SK-N-SH (cell line): ENCODE measurements around the gene MED19. TPM values are rescaled to one million over a fixed set of nuclear protein-coding genes. Genes with fewer than 3 reads are reported as not detected.
A peak's percentile ranks its signal among the peaks of the same experiment; 100 is the strongest.

Experiments
- CTCF ChIA-PET: fragments of 300-600, 350-600 bp; formaldehyde crosslinking; extraction: SDS; loops from one replicate; lab custom pipeline; 2021; lab: Yijun Ruan, JAX
- POLR2A ChIA-PET: fragments of 350-600 bp; sonication (Branson Sonifier 250); formaldehyde crosslinking; extraction: SDS; loops from one replicate; lab custom pipeline; 2020; ENCODE audit warnings: antibody characterized with exemption, inconsistent platforms; lab: Yijun Ruan, JAX
- DNase-seq: peaks from one replicate; pipeline ENCODE4 v3.0.0; 2012
- H2AFZ ChIP-seq: fragments of 200-600 bp; sonication (generic); 2 replicates; pipeline ENCODE4 v1.8.1; 2016; ENCODE audit warnings: antibody characterized with exemption, mild to moderate bottlenecking, low read depth
- H3F3A ChIP-seq: fragments of 200-600 bp; sonication (generic); replicated peaks from 2 replicates; pipeline ENCODE3; 2016; ENCODE audit warnings: antibody characterized with exemption, mild to moderate bottlenecking; ENCODE audit not compliant: insufficient read depth
- H3K27ac ChIP-seq, 2 experiments: fragments of 200-500 bp in 1 of 2; fragments of 200-600 bp in 1 of 2; sonication (Bioruptor generic) in 1 of 2; sonication (generic), shearing (Covaris generic) in 1 of 2; 2 replicates each; pipeline versions ENCODE4 v1.5.1 to v1.6.1; 2014 to 2016; ENCODE audit warnings: low read depth in 2 of 2, inconsistent platforms in 1 of 2, low read length in 1 of 2, mild to moderate bottlenecking in 1 of 2, mixed read lengths in 1 of 2
- H3K27me3 ChIP-seq: fragments of 200-600 bp; sonication (generic), shearing (Covaris generic); 2 replicates; pipeline ENCODE4 v1.6.1; 2016; ENCODE audit warnings: mixed run types; ENCODE audit not compliant: insufficient read depth
- H3K36me3 ChIP-seq, 2 experiments: fragments of 200-500 bp in 1 of 2; fragments of 200-600 bp in 1 of 2; sonication (Bioruptor generic) in 1 of 2; sonication (generic) in 1 of 2; replicated peaks in 1 of 2; 2 replicates each; pipeline versions ENCODE3 to v1.5.1; 2014 to 2016; ENCODE audit warnings: low read length in 1 of 2, mild to moderate bottlenecking in 1 of 2; ENCODE audit not compliant: insufficient read depth in 2 of 2, control insufficient read depth in 1 of 2
- H3K4me1 ChIP-seq, 2 experiments: fragments of 200-500 bp in 1 of 2; fragments of 200-600 bp in 1 of 2; sonication (Bioruptor generic) in 1 of 2; sonication (generic), shearing (Covaris generic) in 1 of 2; 2 replicates each; pipeline versions ENCODE4 v1.5.1 to v1.6.1; 2014 to 2016; ENCODE audit warnings: low read depth in 1 of 2, low read length in 1 of 2, mixed run types in 1 of 2; ENCODE audit not compliant: insufficient read depth in 2 of 2, control insufficient read depth in 1 of 2
- H3K4me2 ChIP-seq: fragments of 200-600 bp; sonication (generic), shearing (Covaris generic); 2 replicates; pipeline ENCODE4 v1.6.1; 2017; ENCODE audit warnings: mixed run types
- H3K4me3 ChIP-seq, 2 experiments: fragments of 200-500 bp in 1 of 2; fragments of 200-600 bp in 1 of 2; sonication (Bioruptor generic) in 1 of 2; sonication (generic), shearing (Covaris generic) in 1 of 2; 2 replicates each; pipeline versions ENCODE4 v1.5.1 to v1.8.1; 2014 to 2016; ENCODE audit warnings: low read depth in 2 of 2, inconsistent platforms in 1 of 2, low read length in 1 of 2, mild to moderate bottlenecking in 1 of 2, mixed read lengths in 1 of 2, moderate library complexity in 1 of 2
- H3K79me2 ChIP-seq: fragments of 200-600 bp; sonication (generic); 2 replicates; pipeline ENCODE4 v1.8.1; 2017; ENCODE audit warnings: mild to moderate bottlenecking; ENCODE audit not compliant: insufficient read depth
- H3K9ac ChIP-seq: fragments of 200-600 bp; sonication (generic); 2 replicates; pipeline ENCODE4 v1.6.1; 2017; ENCODE audit warnings: mixed run types
- H3K9me2 ChIP-seq: fragments of 200-600 bp; sonication (generic); 2 replicates; pipeline ENCODE4 v1.6.1; 2017; ENCODE audit warnings: mixed run types
- H3K9me3 ChIP-seq: fragments of 200-600 bp; sonication (generic); 2 replicates; pipeline ENCODE4 v1.6.1; 2017; ENCODE audit warnings: mixed run types, mild to moderate bottlenecking, moderate library complexity
- H4K20me1 ChIP-seq: fragments of 200-600 bp; sonication (generic); 2 replicates; pipeline ENCODE4 v1.6.1; 2017; ENCODE audit warnings: mild to moderate bottlenecking, mixed run types; ENCODE audit not compliant: insufficient read depth
- CTCF ChIP-seq: fragments of 200-600 bp; sonication (generic); IDR thresholded peaks from 2 replicates; pipeline ENCODE4 v1.6.1; 2017; ENCODE audit warnings: antibody characterized with exemption, mild to moderate bottlenecking, moderate library complexity
- EP300 ChIP-seq, 2 experiments: IDR thresholded peaks; 2 replicates each; pipeline versions ENCODE4 v1.4.0 to v1.6.1; 2012; ENCODE audit warnings: borderline replicate concordance in 1 of 2, low read depth in 1 of 2, low read length in 1 of 2
- EZH2phosphoT487 ChIP-seq: fragments of 200-600 bp; sonication (generic); IDR thresholded peaks from 2 replicates; pipeline ENCODE4 v1.6.1; 2017; ENCODE audit warnings: low read depth, mixed run types, mild to moderate bottlenecking, antibody characterized with exemption, moderate library complexity, borderline replicate concordance
- FOXM1 ChIP-seq: IDR thresholded peaks from 2 replicates; pipeline ENCODE4 v1.4.0; 2012; ENCODE audit warnings: low read depth, mild to moderate bottlenecking
- POLR2AphosphoS5 ChIP-seq: IDR thresholded peaks from 2 replicates; pipeline ENCODE4 v1.6.1; 2012; ENCODE audit warnings: low read depth, low read length
- RAD21 ChIP-seq: IDR thresholded peaks from 2 replicates; pipeline ENCODE4 v1.6.1; 2012; ENCODE audit warnings: mild to moderate bottlenecking, low read length
- RCOR1 ChIP-seq: fragments of 150-350 bp; IDR thresholded peaks from 2 replicates; pipeline ENCODE4 v1.6.1; 2017; ENCODE audit warnings: antibody characterized with exemption, low read length
- TAF1 ChIP-seq: IDR thresholded peaks from 2 replicates; pipeline ENCODE4 v1.6.1; 2012; ENCODE audit warnings: low read depth, mild to moderate bottlenecking, low read length, moderate library complexity, borderline replicate concordance
- WGBS: methylation state at CpG from one replicate; pipeline ENCODE4 v1.1.6; 2017; ENCODE audit warnings: low lambda C conversion rate; 5-methylcytosine and 5-hydroxymethylcytosine counted together
- polyA plus RNA-seq, 3 experiments: library from polyadenylated mRNA; depleted of rRNA; stranded (reverse); fragments of >200 nt; gene quantifications; 2 replicates each; pipeline ENCODE4 v1.2.3, GENCODE V29; 2012
- TF ChIP-seq, protein P1 (sequence below): IDR thresholded peaks from 2 replicates; pipeline ENCODE4 v1.6.1; 2012; ENCODE audit warnings: mild to moderate bottlenecking, low read depth, low read length, moderate library complexity
- TF ChIP-seq, protein P2 (sequence below): fragments of 150-350 bp; IDR thresholded peaks from 2 replicates; pipeline ENCODE4 v1.6.1; 2016; ENCODE audit warnings: mild to moderate bottlenecking, low read depth, low read length

MED19 gene
- polyA plus RNA-seq, 1 of the 3 experiments (the other 2 are of a cell fraction), result 38.7 TPM

DNA sequence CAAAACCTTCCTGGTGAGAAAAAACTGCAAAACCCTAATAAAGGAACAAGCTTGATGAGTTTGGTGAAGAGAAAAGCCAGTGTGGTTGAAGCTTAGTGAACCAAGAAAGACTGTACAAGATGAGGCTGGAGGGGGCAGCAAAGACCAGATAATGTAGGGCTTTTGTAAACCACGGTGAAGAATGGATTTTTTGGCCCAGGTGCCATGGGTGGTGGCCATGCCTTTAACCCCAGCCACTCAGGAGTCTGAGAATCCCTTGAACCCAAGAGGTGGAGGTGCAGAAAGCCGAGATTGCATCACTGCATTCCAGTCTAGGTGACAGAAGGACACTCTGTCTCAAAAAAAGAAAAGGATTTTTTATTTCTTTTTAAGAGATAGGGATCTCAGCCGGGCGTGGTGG, 49.1 kb downstream of the MED19 start:
- Histone ChIP-seq H3K9ac (no peak overlapping the region), H3K4me1 (peaks cover 3 to 6% of the 10 kb centered on the region in 2 experiments; a peak in 3 of 4 replicates), H3K36me3 (peaks cover 24 to 27% of the 10 kb centered on the region in 2 experiments), H3K4me2 (no peak overlapping the region), H3K4me3 (no peak overlapping the region), H3F3A (no peaks in the 10 kb centered on the region), H3K27me3 (no peaks in the 10 kb centered on the region), H3K27ac (no peak overlapping the region), H3K9me3 (no peaks in the 10 kb centered on the region), H3K9me2 (no peaks in the 10 kb centered on the region), H4K20me1 (no peaks in the 10 kb centered on the region), H3K79me2 (peaks cover 33% of the 10 kb centered on the region), H2AFZ (no peak overlapping the region)
- CTCF ChIA-PET, result interaction anchor here (0.9 to 1.6 kb wide), 3 partner anchors 19 to 138 kb away, joined by 3 to 7 read pairs (median 4); partner anchors contain the start of gene UBE2L6
- POLR2A ChIA-PET, result no interaction called here
- no peak for DNase-seq
- TF ChIP-seq FOXM1 (no peak), EP300 (IDR thresholded peaks at IDR 0.05; ENCODE audit: borderline replicate concordance in 1 of 2, low read depth in 1 of 2, low read length in 1 of 2) (no peak), RCOR1 (no peak), TAF1 (no peak), POLR2AphosphoS5 (no peak), RAD21 (peak; percentile 15; the same call in 1 of the 2 replicates), CTCF (peak; percentile 22; the same call in 1 of the 2 replicates), EZH2phosphoT487 (no peak)
- TF ChIP-seq, protein P1, sequence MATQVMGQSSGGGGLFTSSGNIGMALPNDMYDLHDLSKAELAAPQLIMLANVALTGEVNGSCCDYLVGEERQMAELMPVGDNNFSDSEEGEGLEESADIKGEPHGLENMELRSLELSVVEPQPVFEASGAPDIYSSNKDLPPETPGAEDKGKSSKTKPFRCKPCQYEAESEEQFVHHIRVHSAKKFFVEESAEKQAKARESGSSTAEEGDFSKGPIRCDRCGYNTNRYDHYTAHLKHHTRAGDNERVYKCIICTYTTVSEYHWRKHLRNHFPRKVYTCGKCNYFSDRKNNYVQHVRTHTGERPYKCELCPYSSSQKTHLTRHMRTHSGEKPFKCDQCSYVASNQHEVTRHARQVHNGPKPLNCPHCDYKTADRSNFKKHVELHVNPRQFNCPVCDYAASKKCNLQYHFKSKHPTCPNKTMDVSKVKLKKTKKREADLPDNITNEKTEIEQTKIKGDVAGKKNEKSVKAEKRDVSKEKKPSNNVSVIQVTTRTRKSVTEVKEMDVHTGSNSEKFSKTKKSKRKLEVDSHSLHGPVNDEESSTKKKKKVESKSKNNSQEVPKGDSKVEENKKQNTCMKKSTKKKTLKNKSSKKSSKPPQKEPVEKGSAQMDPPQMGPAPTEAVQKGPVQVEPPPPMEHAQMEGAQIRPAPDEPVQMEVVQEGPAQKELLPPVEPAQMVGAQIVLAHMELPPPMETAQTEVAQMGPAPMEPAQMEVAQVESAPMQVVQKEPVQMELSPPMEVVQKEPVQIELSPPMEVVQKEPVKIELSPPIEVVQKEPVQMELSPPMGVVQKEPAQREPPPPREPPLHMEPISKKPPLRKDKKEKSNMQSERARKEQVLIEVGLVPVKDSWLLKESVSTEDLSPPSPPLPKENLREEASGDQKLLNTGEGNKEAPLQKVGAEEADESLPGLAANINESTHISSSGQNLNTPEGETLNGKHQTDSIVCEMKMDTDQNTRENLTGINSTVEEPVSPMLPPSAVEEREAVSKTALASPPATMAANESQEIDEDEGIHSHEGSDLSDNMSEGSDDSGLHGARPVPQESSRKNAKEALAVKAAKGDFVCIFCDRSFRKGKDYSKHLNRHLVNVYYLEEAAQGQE, result no peak
- TF ChIP-seq, protein P2, sequence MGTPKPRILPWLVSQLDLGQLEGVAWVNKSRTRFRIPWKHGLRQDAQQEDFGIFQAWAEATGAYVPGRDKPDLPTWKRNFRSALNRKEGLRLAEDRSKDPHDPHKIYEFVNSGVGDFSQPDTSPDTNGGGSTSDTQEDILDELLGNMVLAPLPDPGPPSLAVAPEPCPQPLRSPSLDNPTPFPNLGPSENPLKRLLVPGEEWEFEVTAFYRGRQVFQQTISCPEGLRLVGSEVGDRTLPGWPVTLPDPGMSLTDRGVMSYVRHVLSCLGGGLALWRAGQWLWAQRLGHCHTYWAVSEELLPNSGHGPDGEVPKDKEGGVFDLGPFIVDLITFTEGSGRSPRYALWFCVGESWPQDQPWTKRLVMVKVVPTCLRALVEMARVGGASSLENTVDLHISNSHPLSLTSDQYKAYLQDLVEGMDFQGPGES, result no peak
- WGBS, result 77% methylated on average over 4 of the region's 4 CpGs
